PC-9 (cell line): ENCODE data around the gene SRP9.

Experiments used
- CTCF ChIP-seq: fragments of 200-600 bp; sonication (generic); conservative IDR thresholded peaks from 2 replicates; pipeline ENCODE4 v1.6.1; 2017; ENCODE audit warnings: mixed run types, antibody characterized with exemption, mild to moderate bottlenecking, moderate library complexity
- EZH2 ChIP-seq: fragments of 200-600 bp; sonication (generic); IDR thresholded peaks from 2 replicates; pipeline ENCODE4 v1.8.0; 2017; ENCODE audit warnings: antibody characterized with exemption, low read depth

DNA sequence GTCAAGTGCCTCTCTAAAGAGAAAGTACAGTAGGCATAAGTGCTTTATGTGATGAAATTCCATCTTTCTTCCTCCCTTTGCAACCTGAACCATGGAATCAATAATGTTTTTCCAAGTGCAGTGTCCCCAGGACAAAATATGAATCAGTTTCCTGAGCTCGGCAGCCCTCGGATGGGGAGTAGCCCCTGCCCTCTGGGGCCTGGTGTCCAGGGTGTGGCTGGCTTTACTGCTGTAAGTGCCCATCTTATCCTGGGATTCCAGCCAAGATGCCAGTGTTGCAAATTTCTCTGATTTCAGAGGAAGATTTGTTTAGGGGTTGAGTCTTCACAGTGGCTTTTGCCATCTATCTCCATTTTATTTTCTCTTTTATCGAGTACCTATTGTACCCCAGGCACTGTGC, 40.5 kb upstream of the SRP9 start:
- no peak for TF ChIP-seq CTCF
- TF ChIP-seq EZH2 = no peak
